K562 (cell line): Measurements from ENCODE around the gene DENND5B. TPM values are rescaled to one million over a fixed set of nuclear protein-coding genes. Genes with fewer than 3 reads are reported as not detected.

Source experiments
- ATAC-seq: fragments of 200-7000 bp; cut with Tn5 transposase; 3 replicates; pipeline ENCODE4 v1.9.1; 2020; ENCODE audit warnings: moderate library complexity
- BruUV-seq: library from RNA; stranded (reverse); fragments of 400-500 nt; replicated peaks from 2 replicates; lab custom pipeline; 2021; lab: Mats Ljungman, UMichigan
- CTCF ChIA-PET: fragments of 300-600 bp; formaldehyde crosslinking; extraction: SDS; loops from one replicate; lab custom pipeline; 2021; ENCODE audit warnings: low intra/inter-chr PET ratio; lab: Yijun Ruan, JAX
- POLR2A ChIA-PET: fragments of 300-600, 350-650 bp; sonication (Branson Sonifier 250); formaldehyde crosslinking; extraction: SDS; loops from one replicate; lab custom pipeline; 2021; ENCODE audit warnings: antibody characterized with exemption, inconsistent platforms; lab: Yijun Ruan, JAX
- DNase-seq, 4 experiments: peaks; one replicate each; pipeline versions ENCODE4 v3.0.0 to v3.0.0-alpha.2; 2011 to 2018; ENCODE audit warnings: low spot score in 3 of 4, mixed read lengths in 3 of 4; ENCODE audit errors: extremely low read depth in 1 of 4
- FAIRE-seq: peaks from 2 replicates; lab custom pipeline; 2011; peaks lifted over from hg19 to GRCh38; lab: Jason Lieb, UNC
- H2AFZ ChIP-seq: 2 replicates; pipeline ENCODE4 v1.6.0; 2011; ENCODE audit warnings: low read depth, low read length, control low read depth, inconsistent platforms
- H3K27ac ChIP-seq: fragments of 200-600 bp; 3 replicates; pipeline ENCODE4 v1.8.0; 2011; ENCODE audit warnings: low read depth, mild to moderate bottlenecking, control low read depth, inconsistent platforms, low read length, moderate library complexity, mixed read lengths; ENCODE audit errors: extremely low read depth
- H3K27me3 ChIP-seq, 2 experiments: fragments of 300-600 bp in 1 of 2; 2 replicates in 1 of 2; 3 replicates in 1 of 2; pipeline versions ENCODE4 v1.6.0 to v1.8.0; 2011; ENCODE audit warnings: inconsistent platforms in 2 of 2, low read length in 2 of 2, mild to moderate bottlenecking in 1 of 2, mixed read lengths in 1 of 2, moderate library complexity in 1 of 2; ENCODE audit not compliant: control insufficient read depth in 2 of 2, insufficient read depth in 2 of 2
- H3K36me3 ChIP-seq: fragments of 300-600 bp; 3 replicates; pipeline ENCODE4 v1.8.0; 2011; ENCODE audit warnings: mild to moderate bottlenecking, low read length, inconsistent platforms; ENCODE audit not compliant: control insufficient read depth, insufficient read depth
- H3K4me1 ChIP-seq, 2 experiments: fragments of 200-600 bp in 1 of 2; replicated peaks in 1 of 2; 2 replicates in 1 of 2; 3 replicates in 1 of 2; pipeline versions ENCODE4 v1.5.1 to v1.8.0; 2011; ENCODE audit warnings: inconsistent platforms in 2 of 2, low read length in 2 of 2, mild to moderate bottlenecking in 1 of 2, mixed read lengths in 1 of 2, moderate library complexity in 1 of 2; ENCODE audit not compliant: control insufficient read depth in 2 of 2, insufficient read depth in 2 of 2
- H3K4me2 ChIP-seq: 2 replicates; pipeline ENCODE4 v1.6.1; 2011; ENCODE audit warnings: low read length, control low read depth, inconsistent platforms, mixed read lengths; ENCODE audit not compliant: insufficient read depth
- H3K4me3 ChIP-seq: fragments of 200-600 bp; sonication (generic), shearing (Covaris generic); 2 replicates; pipeline ENCODE4 v1.5.1; 2016; ENCODE audit warnings: control low read depth, inconsistent platforms
- H3K79me2 ChIP-seq: fragments of 200-600 bp; 3 replicates; pipeline ENCODE4 v1.8.0; 2011; ENCODE audit warnings: low read length, inconsistent platforms; ENCODE audit not compliant: control insufficient read depth, insufficient read depth
- H3K9ac ChIP-seq, 2 experiments: 2 replicates each; pipeline versions ENCODE4 v1.6.0 to v1.6.1; 2011; ENCODE audit warnings: low read depth in 2 of 2, low read length in 2 of 2, control low read depth in 1 of 2, inconsistent platforms in 1 of 2, mild to moderate bottlenecking in 1 of 2, mixed read lengths in 1 of 2; ENCODE audit not compliant: insufficient read depth in 1 of 2
- H3K9me1 ChIP-seq: one replicate; pipeline ENCODE4 v1.6.0; 2011; ENCODE audit warnings: inconsistent platforms, mild to moderate bottlenecking, low read length, moderate library complexity; ENCODE audit not compliant: control insufficient read depth, insufficient read depth
- H3K9me3 ChIP-seq: replicated peaks from 2 replicates; pipeline ENCODE4 v1.5.1; 2011; ENCODE audit warnings: low read depth, low read length, inconsistent platforms; ENCODE audit not compliant: control insufficient read depth, insufficient read depth
- H4K20me1 ChIP-seq: replicated peaks from 2 replicates; pipeline ENCODE4 v1.6.1; 2011; ENCODE audit warnings: low read length, inconsistent platforms, mixed read lengths; ENCODE audit not compliant: control insufficient read depth, insufficient read depth
- FOXP1 ChIP-seq: sonication (generic); formaldehyde crosslinking; IDR thresholded peaks from 2 replicates; pipeline ENCODE4 v1.8.0; 2022; ENCODE audit warnings: mild to moderate bottlenecking, missing genetic modification reagents
- GTF2B ChIP-seq: IDR thresholded peaks from 2 replicates; pipeline ENCODE4 v1.6.1; 2011; ENCODE audit not compliant: insufficient read length; ENCODE audit errors: extremely low read depth
- IRF1 ChIP-seq: sonication (generic); formaldehyde crosslinking; IDR thresholded peaks from 2 replicates; pipeline ENCODE4 v1.8.0; 2022; ENCODE audit warnings: missing genetic modification reagents, mild to moderate bottlenecking, borderline replicate concordance
- LEF1 ChIP-seq: fragments of 450-650 bp; IDR thresholded peaks from 2 replicates; pipeline ENCODE4 v1.6.1; 2016; ENCODE audit warnings: mild to moderate bottlenecking
- PHB ChIP-seq: fragments of 250-450 bp; sonication (Bioruptor Pico); IDR thresholded peaks from 2 replicates; pipeline ENCODE4 v1.5.0; 2021
- POLR2H ChIP-seq: IDR thresholded peaks from 2 replicates; pipeline ENCODE4 v1.6.1; 2016; ENCODE audit warnings: missing genetic modification characterization, low read depth, mild to moderate bottlenecking, control low read depth, missing compliant biosample characterization, moderate library complexity
- SMARCB1 ChIP-seq: IDR thresholded peaks from 2 replicates; pipeline ENCODE4 v1.6.1; 2011; ENCODE audit warnings: improper control_type of control experiment, low read depth; ENCODE audit not compliant: insufficient read length
- SRSF9 ChIP-seq: fragments of 200-400 bp; formaldehyde crosslinking; IDR thresholded peaks from 2 replicates; pipeline ENCODE4 v1.6.1; 2017; ENCODE audit warnings: low read depth, low read length, borderline replicate concordance
- STAT6 ChIP-seq: sonication (generic); formaldehyde crosslinking; IDR thresholded peaks from 2 replicates; pipeline ENCODE4 v1.8.1; 2023; ENCODE audit warnings: mild to moderate bottlenecking, missing genetic modification reagents
- ZKSCAN8 ChIP-seq: fragments of 200-800 bp; sonication (Bioruptor generic); IDR thresholded peaks from 2 replicates; pipeline ENCODE4 v1.6.1; 2016; ENCODE audit warnings: missing genetic modification characterization, missing compliant biosample characterization
- WGBS: fragments of 100-300 bp; shearing (Covaris generic); methylation state at CpG from one replicate; pipeline ENCODE4 v1.1.6; 2016; ENCODE audit warnings: low coverage, mixed read lengths; ENCODE audit not compliant: insufficient coverage; ENCODE audit errors: missing lambda C conversion rate; 5-methylcytosine and 5-hydroxymethylcytosine counted together
- in situ Hi-C: fragments of 300-500 bp; cut with MboI; formaldehyde crosslinking; loops from 4 replicates; pipeline ENCODE4 v1.15.0; 2018; ENCODE audit warnings: inconsistent platforms, mixed read lengths
- intact Hi-C: fragments of 100-400 bp; cut with micrococcal nuclease; formaldehyde crosslinking; loops from 2 replicates; pipeline ENCODE4 v1.14.2; 2022
- polyA plus RNA-seq, 8 experiments: library from polyadenylated mRNA; depleted of rRNA in 4 of 8; stranded (reverse) in 5 of 8; unstranded in 3 of 8; fragments of >200 nt; fragmentation: Nextera tagmentation in 2 of 8; fragmentation: Illumina TruSeq in 1 of 8; extraction: Ambion mirVana in 2 of 8; extraction: Trizol in 1 of 8; gene quantifications; 2 replicates each; pipeline versions ENCODE4 v1.2.1 to v1.2.3, GENCODE V29; 2011 to 2014; ENCODE audit warnings: inconsistent platforms in 1 of 8, missing spikeins in 1 of 8
- total RNA-seq, 7 experiments: library from RNA; depleted of rRNA in 6 of 7; stranded (reverse); fragments of >200 nt in 6 of 7; fragmentation: Illumina TruSeq in 2 of 7; extraction: Trizol in 2 of 7; gene quantifications; 2 replicates each; pipeline versions ENCODE4 v1.2.1 to v1.2.3, GENCODE V29; 2011 to 2021; ENCODE audit warnings: low replicate concordance in 1 of 7

DENND5B gene
- total and polyA plus RNA-seq, 9 of the 15 experiments (the other 6 are each of a cell fraction or from before 2014, with no cell fraction given): 0.99 to 6.0 (median 3.6) TPM

- Histone ChIP-seq H3K9ac (no peak overlapping the region), H4K20me1 (no peaks in the 10 kb centered on the region), H3K79me2 (no peaks in the 10 kb centered on the region), H3K4me1 (peaks cover 11 to 12% of the 10 kb centered on the region in 2 experiments; a peak in 3 of 5 replicates), H3K9me1 (no peaks in the 10 kb centered on the region), H3K4me3 (no peak overlapping the region), H2AFZ (no peak overlapping the region), H3K4me2 (no peak overlapping the region), H3K27me3 (no peaks in the 10 kb centered on the region), H3K36me3 (no peaks in the 10 kb centered on the region), H3K9me3 (no peaks in the 10 kb centered on the region), H3K27ac (no peak overlapping the region)
- no peak for ATAC-seq
- intact Hi-C loops: no loop called here
- in situ Hi-C loops: no loop called here
- 31% methylated on average over 2 of the region's 2 CpGs for WGBS
- FAIRE-seq: no peak
- BruUV-seq: no TSS peak
- no peak for DNase-seq
- TF ChIP-seq GTF2B: no peak
- TF ChIP-seq ZKSCAN8 (CRISPR knock-in tag): no peak
- CTCF ChIA-PET: no interaction called here
- POLR2A ChIA-PET: interaction anchor here (0.6 to 2.0 kb wide), 3 partner anchors 11 to 53 kb away, joined by 3 to 7 read pairs (median 3); no protein-coding TSS in a partner anchor
These were observed 227.1 kb downstream of the DENND5B start for GRCh38 chr12:31363831-31364230.

- no peak for FAIRE-seq
- Histone ChIP-seq H3K27ac (no peak overlapping the region), H3K9ac (no peak overlapping the region), H3K4me1 (peaks cover 11 to 12% of the 10 kb centered on the region in 2 experiments; a peak in 3 of 5 replicates), H3K27me3 (no peaks in the 10 kb centered on the region), H3K79me2 (no peaks in the 10 kb centered on the region), H3K9me3 (no peaks in the 10 kb centered on the region)
- 33% methylated on average over 6 of the region's 6 CpGs for WGBS
- DNase-seq: no peak
- in situ Hi-C loops: no loop called here
- no TSS peak for BruUV-seq
- no peak for TF ChIP-seq PHB
- no peak for TF ChIP-seq STAT6 (CRISPR knock-in tag)
- no peak for TF ChIP-seq FOXP1
- no peak for TF ChIP-seq LEF1
- TF ChIP-seq SMARCB1: no peak
- TF ChIP-seq IRF1 (CRISPR knock-in tag): no peak
- no peak for TF ChIP-seq SRSF9
- no peak for TF ChIP-seq POLR2H (tag)
- TF ChIP-seq, all 486 proteins: peak for 0
- H4K20me1 ChIP-seq: no peaks in the 10 kb centered on the region
- CTCF ChIA-PET: no interaction called here
- intact Hi-C loops: no loop called here
- no peak for ATAC-seq
- H3K4me2 ChIP-seq: no peak overlapping the region
- H3K36me3 ChIP-seq: no peaks in the 10 kb centered on the region
- H3K9me1 ChIP-seq: no peaks in the 10 kb centered on the region
- peak overlapping the region; percentile 98; the same call in 1 of the 2 replicates for H2AFZ ChIP-seq
- H3K4me3 ChIP-seq: no peak overlapping the region
- POLR2A ChIA-PET: interaction anchor here (1.1 to 2.0 kb wide), 4 partner anchors 11 to 52 kb away, joined by 3 to 7 read pairs (median 4); no protein-coding TSS in a partner anchor
These were observed 227.5 kb downstream of the DENND5B start for GRCh38 chr12:31363416-31363809.
